ENCODE data around the gene CFAP210. TPM values are rescaled to one million over a fixed set of nuclear protein-coding genes. Genes with fewer than 3 reads are reported as not detected.

Gene CFAP210
- polyA plus RNA-seq, 3 donors: not detected

GRCh38 chr2:169613876-169614275, 80.3 kb downstream of the CFAP210 start:
- no CpG with 5 or more reads among the region's 2 CpGs for WGBS (ENCODE audit: insufficient coverage)
- no peaks in the 10 kb centered on the region for H3K4me1 Mint-ChIP-seq
- intact Hi-C loops (cut with micrococcal nuclease): no loop called here

GRCh38 chr2:169609264-169609663, 84.9 kb downstream of the CFAP210 start:
- WGBS (ENCODE audit: insufficient coverage): 100% methylated on average over 1 of the region's 2 CpGs
- Mint-ChIP-seq H3K9me3 (peaks cover 0 to 10% (median 3%) of the 10 kb centered on the region in 7 donors), H3K36me3 (peaks cover 66 to 93% of the 10 kb centered on the region in 2 donors), H3K4me3 (no peak overlapping the region), H3K4me1 (no peaks in the 10 kb centered on the region), H3K27ac (peak overlapping the region; percentile 27 to 86 (median 78)), H3K27me3 (ENCODE audit: low read depth in 3 of 3) (no peaks in the 10 kb centered on the region)
- no peak for DNase-seq
- H3K9me3 ChIP-seq (replicated peaks in 1 of 2; ENCODE audit: control insufficient read depth in 1 of 2, insufficient read depth in 1 of 2, low read length in 2 of 2): no peaks in the 10 kb centered on the region
- intact Hi-C loops (cut with micrococcal nuclease): no loop called here
- H3K4me2 ChIP-seq (replicated peaks; ENCODE audit: extremely low read depth, low read length, poor library complexity, severe bottlenecking): no peak overlapping the region
- no peaks in the 10 kb centered on the region for H3K27me3 ChIP-seq (ENCODE audit: control insufficient read depth in 2 of 2, insufficient read depth in 2 of 2, low read length in 2 of 2)
- H3K4me3 ChIP-seq (replicated peaks in 1 of 3; ENCODE audit: low read depth in 2 of 3, low read length in 3 of 3): no peak overlapping the region
- no peak overlapping the region for H3K27ac ChIP-seq (ENCODE audit: low read depth in 1 of 2, low read length in 2 of 2)
- no peak overlapping the region for H2AFZ ChIP-seq (ENCODE audit: insufficient read depth, low read depth, low read length, poor library complexity, severe bottlenecking)
- peaks cover 79 to 99% of the 10 kb centered on the region in 2 donors for H3K36me3 ChIP-seq (replicated peaks in 1 of 2; ENCODE audit: control insufficient read depth in 1 of 2, insufficient read depth in 2 of 2, low read length in 2 of 2)
- H4K20me1 ChIP-seq (ENCODE audit: insufficient read depth, low read length): peaks cover 4% of the 10 kb centered on the region
- no peak overlapping the region for H3K9ac ChIP-seq (ENCODE audit: insufficient read depth, low read length, poor library complexity, severe bottlenecking)
- no peak for TF ChIP-seq CTCF (IDR thresholded peaks at IDR 0.05)
- H3K4me1 ChIP-seq (ENCODE audit: control insufficient read depth in 1 of 2, insufficient read depth in 2 of 2, low read length in 2 of 2): no peaks in the 10 kb centered on the region
- peaks cover 2% of the 10 kb centered on the region for H3K79me2 ChIP-seq (ENCODE audit: insufficient read depth, low read length)

More at GRCh38 chr2:169613876-169614275, 80.3 kb downstream of the CFAP210 start:
- Mint-ChIP-seq H3K36me3 (peaks cover 81 to 95% of the 10 kb centered on the region in 2 donors), H3K27me3 (ENCODE audit: low read depth in 3 of 3) (no peaks in the 10 kb centered on the region), H3K27ac (peak overlapping the region in 1 of 7 donors; percentile 9), H3K4me3 (no peak overlapping the region), H3K9me3 (peaks cover 3 to 14% (median 8%) of the 10 kb centered on the region in 7 donors)
- no peak for DNase-seq
- H3K27ac ChIP-seq (ENCODE audit: low read depth in 1 of 2, low read length in 2 of 2): no peak overlapping the region
- no peak for TF ChIP-seq CTCF (IDR thresholded peaks at IDR 0.05)
- H3K36me3 ChIP-seq (replicated peaks in 1 of 2; ENCODE audit: control insufficient read depth in 1 of 2, insufficient read depth in 2 of 2, low read length in 2 of 2): peaks cover 63 to 91% of the 10 kb centered on the region in 2 donors
- no peaks in the 10 kb centered on the region for H3K4me1 ChIP-seq (ENCODE audit: control insufficient read depth in 1 of 2, insufficient read depth in 2 of 2, low read length in 2 of 2)
- H3K9ac ChIP-seq (ENCODE audit: insufficient read depth, low read length, poor library complexity, severe bottlenecking): no peak overlapping the region
- no peaks in the 10 kb centered on the region for H3K27me3 ChIP-seq (ENCODE audit: control insufficient read depth in 2 of 2, insufficient read depth in 2 of 2, low read length in 2 of 2)
- peaks cover 4% of the 10 kb centered on the region for H3K79me2 ChIP-seq (ENCODE audit: insufficient read depth, low read length)
- no peak overlapping the region for H3K4me3 ChIP-seq (replicated peaks in 1 of 3; ENCODE audit: low read depth in 2 of 3, low read length in 3 of 3)
- no peak overlapping the region for H2AFZ ChIP-seq (ENCODE audit: insufficient read depth, low read depth, low read length, poor library complexity, severe bottlenecking)
- no peak overlapping the region for H3K4me2 ChIP-seq (replicated peaks; ENCODE audit: extremely low read depth, low read length, poor library complexity, severe bottlenecking)
- peaks cover 0 to 7% of the 10 kb centered on the region in 2 donors for H3K9me3 ChIP-seq (replicated peaks in 1 of 2; ENCODE audit: control insufficient read depth in 1 of 2, insufficient read depth in 1 of 2, low read length in 2 of 2)
- H4K20me1 ChIP-seq (ENCODE audit: insufficient read depth, low read length): peaks cover 4% of the 10 kb centered on the region

All from CD14-positive monocyte (primary cell).